Fibroblast of lung (primary cell): ENCODE data around the gene CARS2. TPM values are rescaled to one million over a fixed set of nuclear protein-coding genes. Genes with fewer than 3 reads are reported as not detected.

Experiments
- DNase-seq, 2 donors: peaks; one replicate each; pipeline versions ENCODE4 v3.0.0 to v3.0.0-alpha.2; 2010; ENCODE audit warnings: low read depth in 2 of 2
- H2AFZ ChIP-seq: 2 replicates; pipeline ENCODE4 v1.5.1; 2012; ENCODE audit warnings: low read length, control low read depth, inconsistent platforms
- H3K27ac ChIP-seq: 2 replicates; pipeline ENCODE4 v1.5.1; 2011; ENCODE audit warnings: low read length, control low read depth; ENCODE audit not compliant: insufficient read depth
- H3K27me3 ChIP-seq: 2 replicates; pipeline ENCODE4 v1.5.1; 2011; ENCODE audit warnings: mild to moderate bottlenecking, low read length; ENCODE audit not compliant: control insufficient read depth, insufficient read depth
- H3K36me3 ChIP-seq: 2 replicates; pipeline ENCODE4 v1.5.1; 2011; ENCODE audit warnings: low read length; ENCODE audit not compliant: control insufficient read depth, insufficient read depth
- H3K4me1 ChIP-seq: 2 replicates; pipeline ENCODE4 v1.5.1; 2011; ENCODE audit warnings: low read length; ENCODE audit not compliant: control insufficient read depth, insufficient read depth; ENCODE audit errors: extremely low read depth
- H3K4me2 ChIP-seq: 2 replicates; pipeline ENCODE4 v1.5.1; 2011; ENCODE audit warnings: low read length, control low read depth; ENCODE audit not compliant: insufficient read depth; ENCODE audit errors: extremely low read depth
- H3K4me3 ChIP-seq, 4 experiments: fragments of 200-600 bp in 1 of 4; sonication (generic) in 1 of 4; replicated peaks in 1 of 4; 2 replicates each; pipeline ENCODE4 v1.5.1; 2011 to 2016; ENCODE audit warnings: low read length in 4 of 4, low read depth in 3 of 4, mild to moderate bottlenecking in 3 of 4, control low read depth in 2 of 4, inconsistent platforms in 1 of 4, mixed read lengths in 1 of 4; ENCODE audit not compliant: insufficient read depth in 1 of 4; ENCODE audit errors: control extremely low read depth in 1 of 4
- H3K79me2 ChIP-seq: 2 replicates; pipeline ENCODE4 v1.5.1; 2012; ENCODE audit warnings: mild to moderate bottlenecking, low read length, inconsistent platforms; ENCODE audit not compliant: control insufficient read depth, insufficient read depth
- H3K9ac ChIP-seq: 2 replicates; pipeline ENCODE4 v1.5.1; 2011; ENCODE audit warnings: mild to moderate bottlenecking, low read length, control low read depth; ENCODE audit not compliant: insufficient read depth
- H3K9me3 ChIP-seq: 2 replicates; pipeline ENCODE4 v1.5.1; 2012; ENCODE audit warnings: low read depth, low read length; ENCODE audit not compliant: control insufficient read depth, insufficient read depth
- H4K20me1 ChIP-seq: 2 replicates; pipeline ENCODE4 v1.5.1; 2011; ENCODE audit warnings: low read length; ENCODE audit not compliant: control insufficient read depth, insufficient read depth; ENCODE audit errors: extremely low read depth
- EZH2 ChIP-seq: IDR thresholded peaks from 2 replicates; pipeline ENCODE4 v1.5.1; 2012; ENCODE audit warnings: low read length, control low read depth, mild to moderate bottlenecking; ENCODE audit errors: missing control alignments
- polyA plus RNA-seq, 2 donors: library from polyadenylated mRNA; depleted of rRNA in 1 of 2; stranded (reverse) in 1 of 2; unstranded in 1 of 2; fragments of >200 nt; gene quantifications; 2 replicates each; pipeline ENCODE4 v1.2.1, GENCODE V29; 2011 to 2012; ENCODE audit warnings: missing spikeins in 1 of 2
- total RNA-seq: library from RNA; depleted of rRNA; stranded (reverse); fragments of >200 nt; gene quantifications from 2 replicates; pipeline ENCODE4 v1.2.1, GENCODE V29; 2014
- TF ChIP-seq, protein P1 (sequence below), 2 donors: IDR thresholded peaks in 1 of 2; conservative IDR thresholded peaks in 1 of 2; 1 replicate in 1 of 2; 2 replicates in 1 of 2; pipeline ENCODE4 v1.5.1; 2011 to 2012; ENCODE audit warnings: low read length in 2 of 2, control low read depth in 1 of 2, inconsistent platforms in 1 of 2, low read depth in 1 of 2, mild to moderate bottlenecking in 1 of 2

Gene CARS2
- total and polyA plus RNA-seq, 2 donors (not counting 1 experiment from before 2014, with no cell fraction given): 64.7 to 127 TPM

DNA sequence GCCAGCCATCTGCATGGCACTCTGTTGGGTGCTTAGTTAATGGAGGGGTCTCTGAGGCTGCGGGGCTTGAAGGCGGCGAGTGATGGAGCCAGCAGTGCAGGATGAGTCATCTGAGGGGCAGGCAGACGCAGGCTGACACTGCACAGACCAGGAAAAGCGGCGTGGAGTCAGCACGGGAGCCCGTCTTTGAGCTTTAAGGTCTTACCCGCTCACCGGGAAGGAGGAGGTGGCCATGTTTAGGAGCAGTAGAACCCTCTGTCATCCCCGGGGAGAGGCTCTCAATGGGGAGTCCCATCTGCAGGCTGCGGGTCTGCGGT is 77.5 kb downstream of the CARS2 start:
- Histone ChIP-seq H3K9ac (no peak overlapping the region), H2AFZ (no peak overlapping the region), H3K36me3 (peaks cover 12% of the 10 kb centered on the region), H3K27ac (no peak overlapping the region), H3K9me3 (no peaks in the 10 kb centered on the region), H3K4me1 (no peaks in the 10 kb centered on the region), H3K4me2 (no peak overlapping the region), H3K4me3 (no peak overlapping the region), H3K79me2 (peaks cover 64% of the 10 kb centered on the region), H3K27me3 (no peaks in the 10 kb centered on the region), H4K20me1 (peaks cover 2% of the 10 kb centered on the region)
- peak in 1 of 2 donors; percentile 70 for DNase-seq
- TF ChIP-seq EZH2: no peak
- TF ChIP-seq, protein P1, sequence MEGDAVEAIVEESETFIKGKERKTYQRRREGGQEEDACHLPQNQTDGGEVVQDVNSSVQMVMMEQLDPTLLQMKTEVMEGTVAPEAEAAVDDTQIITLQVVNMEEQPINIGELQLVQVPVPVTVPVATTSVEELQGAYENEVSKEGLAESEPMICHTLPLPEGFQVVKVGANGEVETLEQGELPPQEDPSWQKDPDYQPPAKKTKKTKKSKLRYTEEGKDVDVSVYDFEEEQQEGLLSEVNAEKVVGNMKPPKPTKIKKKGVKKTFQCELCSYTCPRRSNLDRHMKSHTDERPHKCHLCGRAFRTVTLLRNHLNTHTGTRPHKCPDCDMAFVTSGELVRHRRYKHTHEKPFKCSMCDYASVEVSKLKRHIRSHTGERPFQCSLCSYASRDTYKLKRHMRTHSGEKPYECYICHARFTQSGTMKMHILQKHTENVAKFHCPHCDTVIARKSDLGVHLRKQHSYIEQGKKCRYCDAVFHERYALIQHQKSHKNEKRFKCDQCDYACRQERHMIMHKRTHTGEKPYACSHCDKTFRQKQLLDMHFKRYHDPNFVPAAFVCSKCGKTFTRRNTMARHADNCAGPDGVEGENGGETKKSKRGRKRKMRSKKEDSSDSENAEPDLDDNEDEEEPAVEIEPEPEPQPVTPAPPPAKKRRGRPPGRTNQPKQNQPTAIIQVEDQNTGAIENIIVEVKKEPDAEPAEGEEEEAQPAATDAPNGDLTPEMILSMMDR (conservative IDR thresholded peaks at IDR 0.05 in 1 of 2, IDR thresholded peaks at IDR 0.05 in 1 of 2; ENCODE audit: low read depth in 1 of 2, low read length in 2 of 2): no peak

DNA sequence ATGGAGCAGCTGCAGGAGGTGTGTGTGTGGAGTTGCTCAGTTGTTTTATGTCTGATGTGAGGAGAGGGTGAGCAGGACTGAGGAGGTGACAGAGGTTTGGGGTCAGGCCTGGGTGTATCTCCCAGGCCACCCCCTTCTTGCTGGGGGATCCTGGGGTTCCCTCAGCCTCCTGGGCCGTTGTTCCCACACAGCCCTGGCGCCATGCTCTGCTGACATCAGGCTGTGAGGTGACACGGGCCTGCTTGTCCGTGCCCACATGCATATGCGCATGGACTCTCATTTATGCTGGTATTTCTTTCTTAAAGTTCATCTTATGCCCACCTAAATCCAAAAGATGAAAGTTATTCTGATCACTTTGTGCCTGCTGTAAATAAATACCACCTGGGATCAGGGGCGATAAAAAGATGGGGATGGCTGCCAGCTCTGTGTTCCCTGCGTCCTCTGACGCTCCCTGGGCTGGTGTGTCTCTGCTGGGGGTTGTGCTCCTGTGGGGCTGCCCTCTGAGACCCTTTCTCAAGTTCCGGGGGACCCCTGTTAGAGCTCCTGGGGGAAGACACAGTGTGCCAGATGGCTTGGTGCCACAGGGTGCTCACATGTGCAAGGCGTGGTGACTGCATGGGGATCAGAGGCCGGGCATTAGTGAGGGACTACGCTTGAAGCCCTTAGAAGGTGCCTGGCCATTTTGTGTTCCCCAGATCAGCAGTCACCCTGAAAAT is 78.0 kb downstream of the CARS2 start:
- H3K4me2 ChIP-seq: no peak overlapping the region
- no peak for DNase-seq
- H3K27me3 ChIP-seq: no peaks in the 10 kb centered on the region
- H3K4me3 ChIP-seq: no peak overlapping the region
- H3K9me3 ChIP-seq: no peaks in the 10 kb centered on the region
- no peak overlapping the region for H2AFZ ChIP-seq
- no peaks in the 10 kb centered on the region for H3K4me1 ChIP-seq
- no peak overlapping the region for H3K27ac ChIP-seq
- peaks cover 69% of the 10 kb centered on the region for H3K79me2 ChIP-seq
- peaks cover 12% of the 10 kb centered on the region for H3K36me3 ChIP-seq
- no peak overlapping the region for H3K9ac ChIP-seq
- H4K20me1 ChIP-seq: peaks cover 2% of the 10 kb centered on the region
- no peak for TF ChIP-seq EZH2
- TF ChIP-seq, protein P1 (conservative IDR thresholded peaks at IDR 0.05 in 1 of 2, IDR thresholded peaks at IDR 0.05 in 1 of 2; ENCODE audit: low read depth in 1 of 2, low read length in 2 of 2): no peak

DNA sequence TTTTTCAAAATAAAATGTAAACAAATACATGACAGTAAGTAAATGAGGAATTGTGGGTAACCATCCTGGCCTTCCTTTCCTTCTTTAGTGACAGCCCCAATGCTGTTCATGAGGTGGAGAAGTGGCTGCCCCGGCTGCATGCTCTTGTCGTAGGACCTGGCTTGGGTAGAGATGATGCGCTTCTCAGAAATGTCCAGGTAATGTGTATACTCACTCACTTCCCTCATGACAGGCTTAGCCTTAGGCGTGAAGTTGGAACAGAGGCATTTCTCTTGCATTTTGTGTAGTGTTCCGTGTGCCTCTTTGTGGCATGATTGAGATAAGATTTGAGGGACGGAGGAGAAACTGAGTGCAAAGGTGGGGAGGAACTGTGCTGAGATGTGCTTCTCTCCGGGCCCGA is 78.6 kb downstream of the CARS2 start:
- TF ChIP-seq, protein P1 (conservative IDR thresholded peaks at IDR 0.05 in 1 of 2, IDR thresholded peaks at IDR 0.05 in 1 of 2; ENCODE audit: low read depth in 1 of 2, low read length in 2 of 2): no peak
- no peak for TF ChIP-seq EZH2
- H3K9me3 ChIP-seq: no peaks in the 10 kb centered on the region
- DNase-seq: no peak
- peaks cover 74% of the 10 kb centered on the region for H3K79me2 ChIP-seq
- no peak overlapping the region for H3K4me3 ChIP-seq
- no peak overlapping the region for H3K27ac ChIP-seq
- no peak overlapping the region for H2AFZ ChIP-seq
- no peak overlapping the region for H3K4me2 ChIP-seq
- no peak overlapping the region for H3K9ac ChIP-seq
- H3K36me3 ChIP-seq: peaks cover 15% of the 10 kb centered on the region
- no peaks in the 10 kb centered on the region for H3K4me1 ChIP-seq
- H3K27me3 ChIP-seq: no peaks in the 10 kb centered on the region
- H4K20me1 ChIP-seq: peaks cover 2% of the 10 kb centered on the region
